AG20443 (cell line): Measurements from ENCODE around the gene TCEA3.

Experiments
- DNase-seq: peaks from one replicate; pipeline ENCODE4 v3.0.0; 2012; ENCODE audit warnings: low spot score, mixed read lengths

TCEA3 gene

GRCh38 chr1:23421343-23421742 is 3.2 kb downstream of the TCEA3 start:
- DNase-seq = no peak

GRCh38 chr1:23420778-23421177 is 3.8 kb downstream of the TCEA3 start:
- no peak for DNase-seq

- no peak for DNase-seq
Observed at GRCh38 chr1:23419180-23419579, 5.4 kb downstream of the TCEA3 start.

- DNase-seq = no peak
Observed at GRCh38 chr1:23417570-23417969, 7.0 kb downstream of the TCEA3 start.

GRCh38 chr1:23416964-23417363 is 7.6 kb downstream of the TCEA3 start:
- no peak for DNase-seq

- DNase-seq = no peak
Observed at GRCh38 chr1:23408797-23409290, 15.7 kb downstream of the TCEA3 start.

- DNase-seq = no peak
Observed at GRCh38 chr1:23407016-23407630, 17.4 kb downstream of the TCEA3 start.

- no peak for DNase-seq
Observed at GRCh38 chr1:23405946-23406345, 18.6 kb downstream of the TCEA3 start.

- peak; percentile 85 for DNase-seq
Observed at GRCh38 chr1:23403735-23404486, 20.6 kb downstream of the TCEA3 start.

- DNase-seq = no peak
Observed at GRCh38 chr1:23403355-23403734, 21.2 kb downstream of the TCEA3 start.

- peak; percentile 83 for DNase-seq
Observed at GRCh38 chr1:23403038-23403336, 21.6 kb downstream of the TCEA3 start.

GRCh38 chr1:23402286-23403037 is 22.1 kb downstream of the TCEA3 start:
- DNase-seq = no peak

GRCh38 chr1:23401313-23401712 is 23.2 kb downstream of the TCEA3 start:
- DNase-seq = no peak

- DNase-seq = peak; percentile 39
Observed at GRCh38 chr1:23400324-23401114, 24.0 kb downstream of the TCEA3 start.

GRCh38 chr1:23399229-23399628 is 25.3 kb downstream of the TCEA3 start:
- no peak for DNase-seq

GRCh38 chr1:23397908-23398307 is 26.6 kb downstream of the TCEA3 start:
- DNase-seq = no peak

- no peak for DNase-seq
Observed at GRCh38 chr1:23396380-23396779, 28.2 kb downstream of the TCEA3 start.

- DNase-seq = no peak
Observed at GRCh38 chr1:23395849-23396248, 28.7 kb downstream of the TCEA3 start.

- no peak for DNase-seq
Observed at GRCh38 chr1:23395154-23395724, 29.3 kb downstream of the TCEA3 start.

GRCh38 chr1:23394684-23395083 is 29.9 kb downstream of the TCEA3 start:
- peak; percentile 94 for DNase-seq

- peak; percentile 47 for DNase-seq
Observed at GRCh38 chr1:23394181-23394580, 30.4 kb downstream of the TCEA3 start.

GRCh38 chr1:23393706-23394105 is 30.8 kb downstream of the TCEA3 start:
- DNase-seq = peak; percentile 55
